Glomerular endothelial cell (primary cell): Measurements from ENCODE around the gene CCDC148. TPM values are rescaled to one million over a fixed set of nuclear protein-coding genes. Genes with fewer than 3 reads are reported as not detected.
"Not testable (repeated sequence)": the region's sequence is repeated elsewhere in the genome, so short reads cannot be mapped to it uniquely, and the experiment has no call there.

ENCODE experiments used
- DNase-seq: peaks from one replicate; pipeline ENCODE4 v3.0.0-alpha.2; 2011; ENCODE audit warnings: low read depth, low spot score; ENCODE audit errors: extremely low read depth
- total RNA-seq: library from RNA; depleted of rRNA; stranded (reverse); fragments of >200 nt; gene quantifications from 2 replicates; pipeline ENCODE4 v1.2.3, GENCODE V29; 2015

The CCDC148 gene
- total RNA-seq, 1 donor from 2014 or later: 0.35 TPM

GRCh38 chr2:158443606-158444005 lies 12.9 kb downstream of the CCDC148 start:
- no peak for DNase-seq

GRCh38 chr2:158439062-158439461 lies 17.5 kb downstream of the CCDC148 start:
- DNase-seq: not testable (repeated sequence)

- DNase-seq: not testable (repeated sequence)
Measured at GRCh38 chr2:158433716-158434115, 22.8 kb downstream of the CCDC148 start.

- DNase-seq: no peak
Measured at GRCh38 chr2:158432117-158432516, 24.4 kb downstream of the CCDC148 start.

- no peak for DNase-seq
Measured at GRCh38 chr2:158414538-158414937, 42.0 kb downstream of the CCDC148 start.

- no peak for DNase-seq
Measured at GRCh38 chr2:158413581-158413980, 43.0 kb downstream of the CCDC148 start.

GRCh38 chr2:158412206-158412605 lies 44.3 kb downstream of the CCDC148 start:
- DNase-seq: no peak

GRCh38 chr2:158411748-158412147 lies 44.8 kb downstream of the CCDC148 start:
- DNase-seq: no peak

GRCh38 chr2:158410132-158410531 lies 46.4 kb downstream of the CCDC148 start:
- no peak for DNase-seq

GRCh38 chr2:158407031-158407430 lies 49.5 kb downstream of the CCDC148 start:
- DNase-seq: no peak

- DNase-seq: no peak
Measured at GRCh38 chr2:158405341-158405740, 51.2 kb downstream of the CCDC148 start.

- DNase-seq: no peak
Measured at GRCh38 chr2:158403237-158403636, 53.3 kb downstream of the CCDC148 start.

GRCh38 chr2:158402665-158403064 lies 53.9 kb downstream of the CCDC148 start:
- no peak for DNase-seq

GRCh38 chr2:158395166-158395565 lies 61.4 kb downstream of the CCDC148 start:
- no peak for DNase-seq

GRCh38 chr2:158394453-158394852 lies 62.1 kb downstream of the CCDC148 start:
- DNase-seq: no peak

GRCh38 chr2:158393886-158394285 lies 62.7 kb downstream of the CCDC148 start:
- no peak for DNase-seq

- no peak for DNase-seq
Measured at GRCh38 chr2:158392687-158393086, 63.9 kb downstream of the CCDC148 start.

GRCh38 chr2:158391876-158392275 lies 64.7 kb downstream of the CCDC148 start:
- no peak for DNase-seq

GRCh38 chr2:158391361-158391760 lies 65.2 kb downstream of the CCDC148 start:
- no peak for DNase-seq

- no peak for DNase-seq
Measured at GRCh38 chr2:158388159-158388558, 68.4 kb downstream of the CCDC148 start.

- DNase-seq: no peak
Measured at GRCh38 chr2:158385646-158386045, 70.9 kb downstream of the CCDC148 start.

- no peak for DNase-seq
Measured at GRCh38 chr2:158381978-158382377, 74.6 kb downstream of the CCDC148 start.

GRCh38 chr2:158381205-158381604 lies 75.3 kb downstream of the CCDC148 start:
- DNase-seq: no peak

GRCh38 chr2:158380746-158381145 lies 75.8 kb downstream of the CCDC148 start:
- no peak for DNase-seq
